Fibroblast of lung (primary cell): ENCODE measurements around the gene SMAP1. TPM values are rescaled to one million over a fixed set of nuclear protein-coding genes. Genes with fewer than 3 reads are reported as not detected.

ENCODE experiments used
- DNase-seq, 2 donors: peaks; one replicate each; pipeline versions ENCODE4 v3.0.0 to v3.0.0-alpha.2; 2010; ENCODE audit warnings: low read depth in 2 of 2
- H2AFZ ChIP-seq: 2 replicates; pipeline ENCODE4 v1.5.1; 2012; ENCODE audit warnings: low read length, control low read depth, inconsistent platforms
- H3K27ac ChIP-seq: 2 replicates; pipeline ENCODE4 v1.5.1; 2011; ENCODE audit warnings: low read length, control low read depth; ENCODE audit not compliant: insufficient read depth
- H3K27me3 ChIP-seq: 2 replicates; pipeline ENCODE4 v1.5.1; 2011; ENCODE audit warnings: mild to moderate bottlenecking, low read length; ENCODE audit not compliant: control insufficient read depth, insufficient read depth
- H3K36me3 ChIP-seq: 2 replicates; pipeline ENCODE4 v1.5.1; 2011; ENCODE audit warnings: low read length; ENCODE audit not compliant: control insufficient read depth, insufficient read depth
- H3K4me1 ChIP-seq: 2 replicates; pipeline ENCODE4 v1.5.1; 2011; ENCODE audit warnings: low read length; ENCODE audit not compliant: control insufficient read depth, insufficient read depth; ENCODE audit errors: extremely low read depth
- H3K4me2 ChIP-seq: 2 replicates; pipeline ENCODE4 v1.5.1; 2011; ENCODE audit warnings: low read length, control low read depth; ENCODE audit not compliant: insufficient read depth; ENCODE audit errors: extremely low read depth
- H3K4me3 ChIP-seq, 4 experiments: fragments of 200-600 bp in 1 of 4; sonication (generic) in 1 of 4; replicated peaks in 1 of 4; 2 replicates each; pipeline ENCODE4 v1.5.1; 2011 to 2016; ENCODE audit warnings: low read length in 4 of 4, low read depth in 3 of 4, mild to moderate bottlenecking in 3 of 4, control low read depth in 2 of 4, inconsistent platforms in 1 of 4, mixed read lengths in 1 of 4; ENCODE audit not compliant: insufficient read depth in 1 of 4; ENCODE audit errors: control extremely low read depth in 1 of 4
- H3K79me2 ChIP-seq: 2 replicates; pipeline ENCODE4 v1.5.1; 2012; ENCODE audit warnings: mild to moderate bottlenecking, low read length, inconsistent platforms; ENCODE audit not compliant: control insufficient read depth, insufficient read depth
- H3K9ac ChIP-seq: 2 replicates; pipeline ENCODE4 v1.5.1; 2011; ENCODE audit warnings: mild to moderate bottlenecking, low read length, control low read depth; ENCODE audit not compliant: insufficient read depth
- H3K9me3 ChIP-seq: 2 replicates; pipeline ENCODE4 v1.5.1; 2012; ENCODE audit warnings: low read depth, low read length; ENCODE audit not compliant: control insufficient read depth, insufficient read depth
- H4K20me1 ChIP-seq: 2 replicates; pipeline ENCODE4 v1.5.1; 2011; ENCODE audit warnings: low read length; ENCODE audit not compliant: control insufficient read depth, insufficient read depth; ENCODE audit errors: extremely low read depth
- CTCF ChIP-seq, 2 donors: IDR thresholded peaks in 1 of 2; conservative IDR thresholded peaks in 1 of 2; 1 replicate in 1 of 2; 2 replicates in 1 of 2; pipeline ENCODE4 v1.5.1; 2011 to 2012; ENCODE audit warnings: low read length in 2 of 2, control low read depth in 1 of 2, inconsistent platforms in 1 of 2, low read depth in 1 of 2, mild to moderate bottlenecking in 1 of 2
- EZH2 ChIP-seq: IDR thresholded peaks from 2 replicates; pipeline ENCODE4 v1.5.1; 2012; ENCODE audit warnings: low read length, control low read depth, mild to moderate bottlenecking; ENCODE audit errors: missing control alignments
- polyA plus RNA-seq, 2 donors: library from polyadenylated mRNA; depleted of rRNA in 1 of 2; stranded (reverse) in 1 of 2; unstranded in 1 of 2; fragments of >200 nt; gene quantifications; 2 replicates each; pipeline ENCODE4 v1.2.1, GENCODE V29; 2011 to 2012; ENCODE audit warnings: missing spikeins in 1 of 2
- total RNA-seq: library from RNA; depleted of rRNA; stranded (reverse); fragments of >200 nt; gene quantifications from 2 replicates; pipeline ENCODE4 v1.2.1, GENCODE V29; 2014

SMAP1 gene
- total and polyA plus RNA-seq, 2 donors (not counting 1 experiment from before 2014, with no cell fraction given), result 18.3 to 25.7 TPM

- TF ChIP-seq EZH2, result no peak
- TF ChIP-seq CTCF (conservative IDR thresholded peaks at IDR 0.05 in 1 of 2, IDR thresholded peaks at IDR 0.05 in 1 of 2; ENCODE audit: low read depth in 1 of 2, low read length in 2 of 2), result peak in 1 of 2 donors; percentile 38
- no peaks in the 10 kb centered on the region for H3K36me3 ChIP-seq
- no peak overlapping the region for H3K27ac ChIP-seq
- peaks cover 2% of the 10 kb centered on the region for H4K20me1 ChIP-seq
- H3K4me3 ChIP-seq, result no peak overlapping the region
- DNase-seq, result peak; percentile 19 to 77
- no peaks in the 10 kb centered on the region for H3K27me3 ChIP-seq
- H3K4me2 ChIP-seq, result no peak overlapping the region
- no peaks in the 10 kb centered on the region for H3K4me1 ChIP-seq
- no peak overlapping the region for H3K9ac ChIP-seq
- H3K79me2 ChIP-seq, result no peaks in the 10 kb centered on the region
- no peak overlapping the region for H2AFZ ChIP-seq
- no peaks in the 10 kb centered on the region for H3K9me3 ChIP-seq
Observed at GRCh38 chr6:70706491-70707123, 38.9 kb downstream of the SMAP1 start.

GRCh38 chr6:70707893-70708292 lies 40.2 kb downstream of the SMAP1 start:
- Histone ChIP-seq H3K9me3 (no peaks in the 10 kb centered on the region), H4K20me1 (peaks cover 2% of the 10 kb centered on the region), H3K4me2 (no peak overlapping the region), H3K79me2 (no peaks in the 10 kb centered on the region), H3K27ac (no peak overlapping the region), H3K36me3 (no peaks in the 10 kb centered on the region), H3K4me3 (no peak overlapping the region), H3K9ac (no peak overlapping the region), H3K27me3 (no peaks in the 10 kb centered on the region), H3K4me1 (no peaks in the 10 kb centered on the region), H2AFZ (no peak overlapping the region)
- no peak for TF ChIP-seq EZH2
- TF ChIP-seq CTCF (conservative IDR thresholded peaks at IDR 0.05 in 1 of 2, IDR thresholded peaks at IDR 0.05 in 1 of 2; ENCODE audit: low read depth in 1 of 2, low read length in 2 of 2), result no peak
- DNase-seq, result no peak

- H3K9ac ChIP-seq, result no peak overlapping the region
- H3K27me3 ChIP-seq, result no peaks in the 10 kb centered on the region
- H3K4me3 ChIP-seq, result no peak overlapping the region
- H3K9me3 ChIP-seq, result no peaks in the 10 kb centered on the region
- no peak overlapping the region for H3K4me2 ChIP-seq
- DNase-seq, result no peak
- H2AFZ ChIP-seq, result no peak overlapping the region
- H3K79me2 ChIP-seq, result no peaks in the 10 kb centered on the region
- H3K27ac ChIP-seq, result no peak overlapping the region
- peaks cover 2% of the 10 kb centered on the region for H4K20me1 ChIP-seq
- no peaks in the 10 kb centered on the region for H3K4me1 ChIP-seq
- no peak for TF ChIP-seq EZH2
- TF ChIP-seq CTCF (conservative IDR thresholded peaks at IDR 0.05 in 1 of 2, IDR thresholded peaks at IDR 0.05 in 1 of 2; ENCODE audit: low read depth in 1 of 2, low read length in 2 of 2), result no peak
- no peaks in the 10 kb centered on the region for H3K36me3 ChIP-seq
Observed at GRCh38 chr6:70708448-70708847, 40.8 kb downstream of the SMAP1 start.
